Measurements from ENCODE around the gene MRGPRG.

The MRGPRG gene

GRCh38 chr11:3227568-3228444, 9.2 kb upstream of the MRGPRG start:
- no peak overlapping the region for H3K27ac ChIP-seq
- TF ChIP-seq ZFX (IDR thresholded peaks at IDR 0.05) = no peak
- TF ChIP-seq, protein P1, sequence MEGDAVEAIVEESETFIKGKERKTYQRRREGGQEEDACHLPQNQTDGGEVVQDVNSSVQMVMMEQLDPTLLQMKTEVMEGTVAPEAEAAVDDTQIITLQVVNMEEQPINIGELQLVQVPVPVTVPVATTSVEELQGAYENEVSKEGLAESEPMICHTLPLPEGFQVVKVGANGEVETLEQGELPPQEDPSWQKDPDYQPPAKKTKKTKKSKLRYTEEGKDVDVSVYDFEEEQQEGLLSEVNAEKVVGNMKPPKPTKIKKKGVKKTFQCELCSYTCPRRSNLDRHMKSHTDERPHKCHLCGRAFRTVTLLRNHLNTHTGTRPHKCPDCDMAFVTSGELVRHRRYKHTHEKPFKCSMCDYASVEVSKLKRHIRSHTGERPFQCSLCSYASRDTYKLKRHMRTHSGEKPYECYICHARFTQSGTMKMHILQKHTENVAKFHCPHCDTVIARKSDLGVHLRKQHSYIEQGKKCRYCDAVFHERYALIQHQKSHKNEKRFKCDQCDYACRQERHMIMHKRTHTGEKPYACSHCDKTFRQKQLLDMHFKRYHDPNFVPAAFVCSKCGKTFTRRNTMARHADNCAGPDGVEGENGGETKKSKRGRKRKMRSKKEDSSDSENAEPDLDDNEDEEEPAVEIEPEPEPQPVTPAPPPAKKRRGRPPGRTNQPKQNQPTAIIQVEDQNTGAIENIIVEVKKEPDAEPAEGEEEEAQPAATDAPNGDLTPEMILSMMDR (conservative IDR thresholded peaks at IDR 0.05) = no peak

- no peak for TF ChIP-seq ZFX (IDR thresholded peaks at IDR 0.05)
- TF ChIP-seq, protein P1 (conservative IDR thresholded peaks at IDR 0.05) = no peak
- H3K27ac ChIP-seq = no peak overlapping the region
Measured at GRCh38 chr11:3226846-3227567, 8.4 kb upstream of the MRGPRG start.

DNA sequence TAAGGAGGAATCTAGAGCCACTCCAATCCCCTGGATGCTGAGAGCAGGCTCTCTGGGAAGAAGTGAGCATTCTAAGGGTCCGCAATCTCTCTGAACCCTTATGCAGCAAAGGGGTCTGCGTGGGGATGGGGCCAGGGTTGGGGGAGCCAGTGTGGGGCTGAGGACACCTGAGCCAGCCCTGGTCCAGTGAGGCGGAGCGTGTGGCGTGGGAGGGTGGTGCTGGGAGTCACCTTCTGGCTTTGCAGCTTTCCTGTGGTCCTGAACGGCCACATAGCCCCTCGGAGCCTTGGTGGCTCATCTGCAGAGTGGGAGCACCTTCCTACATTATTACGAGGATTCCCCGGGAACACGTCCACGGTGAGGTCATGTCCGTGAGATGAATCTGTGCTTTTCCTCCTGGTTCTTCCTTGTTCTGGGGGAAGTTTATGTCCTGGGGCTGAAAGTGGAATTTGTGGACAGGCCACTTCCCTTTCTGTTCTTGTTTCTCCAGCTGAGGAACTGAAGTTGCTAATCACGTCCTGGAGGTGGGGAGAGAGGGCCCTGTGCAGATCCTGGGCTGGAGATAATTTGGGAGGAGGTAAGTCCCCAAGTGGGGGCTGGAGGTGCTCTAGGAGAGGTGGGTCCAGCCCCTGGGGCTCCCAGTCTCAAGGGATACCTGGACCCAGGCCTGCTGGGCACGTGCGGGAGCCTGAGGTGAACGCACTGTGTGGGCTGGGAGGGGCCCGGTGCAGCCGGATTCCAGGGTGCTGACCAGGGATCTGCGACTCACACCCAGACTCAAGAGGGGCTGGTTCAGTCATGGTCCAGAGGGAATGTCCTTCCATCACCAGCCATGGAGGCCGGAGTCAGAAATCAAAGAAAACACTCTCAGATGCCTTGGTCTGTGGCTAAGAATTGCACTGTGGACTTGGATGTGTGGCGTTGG, 7.5 kb upstream of the MRGPRG start:
- TF ChIP-seq, protein P1 (conservative IDR thresholded peaks at IDR 0.05) = no peak
- TF ChIP-seq ZFX (IDR thresholded peaks at IDR 0.05) = no peak
- H3K27ac ChIP-seq = no peak overlapping the region

GRCh38 chr11:3225159-3225758, 6.6 kb upstream of the MRGPRG start:
- no peak overlapping the region for H3K27ac ChIP-seq
- TF ChIP-seq ZFX (IDR thresholded peaks at IDR 0.05) = no peak
- TF ChIP-seq, protein P1 (conservative IDR thresholded peaks at IDR 0.05) = no peak

GRCh38 chr11:3224401-3225057, 5.9 kb upstream of the MRGPRG start:
- TF ChIP-seq ZFX (IDR thresholded peaks at IDR 0.05) = no peak
- TF ChIP-seq, protein P1 (conservative IDR thresholded peaks at IDR 0.05) = no peak
- H3K27ac ChIP-seq = no peak overlapping the region

- no peak overlapping the region for H3K27ac ChIP-seq
- no peak for TF ChIP-seq ZFX (IDR thresholded peaks at IDR 0.05)
- TF ChIP-seq, protein P1 (conservative IDR thresholded peaks at IDR 0.05) = no peak
Measured at GRCh38 chr11:3223932-3224381, 5.3 kb upstream of the MRGPRG start.

All from C4-2B (cell line).